Lower lobe of right lung (tissue), 2 donors: Measurements from ENCODE around the gene CAPN10. TPM values are rescaled to one million over a fixed set of nuclear protein-coding genes. Genes with fewer than 3 reads are reported as not detected.

Source experiments
- ATAC-seq, 2 donors: fragments of 200-7000 bp; cut with Tn5 transposase; one replicate each; pipeline ENCODE4 v1.9.1; 2020 to 2022; ENCODE audit warnings: mild to moderate bottlenecking in 2 of 2, moderate library complexity in 2 of 2
- DNase-seq: peaks from one replicate; pipeline ENCODE4 v3.0.0-alpha.2; 2020
- H3K27ac ChIP-seq: fragments of 200-600 bp; one replicate; pipeline ENCODE4 v1.8.0; 2022
- H3K27me3 ChIP-seq: fragments of 200-600 bp; one replicate; pipeline ENCODE4 v1.8.0; 2022; ENCODE audit warnings: low read depth
- H3K36me3 ChIP-seq: fragments of 200-600 bp; one replicate; pipeline ENCODE4 v1.8.0; 2022; ENCODE audit warnings: mild to moderate bottlenecking
- H3K4me1 ChIP-seq: fragments of 200-600 bp; one replicate; pipeline ENCODE4 v1.8.0; 2022
- H3K4me3 ChIP-seq: fragments of 200-600 bp; one replicate; pipeline ENCODE4 v1.8.0; 2022; ENCODE audit warnings: mild to moderate bottlenecking
- H3K9me3 ChIP-seq: fragments of 200-600 bp; one replicate; pipeline ENCODE4 v1.8.0; 2022
- CTCF ChIP-seq: fragments of 200-600 bp; IDR thresholded peaks from one replicate; pipeline ENCODE4 v1.8.0; 2022; ENCODE audit warnings: antibody characterized with exemption, mild to moderate bottlenecking
- intact Hi-C: fragments of 100-400 bp; cut with DNase I; formaldehyde crosslinking; loops from one replicate; pipeline ENCODE4 v1.11.0; 2022
- total RNA-seq: library from RNA; stranded (reverse); fragmentation: NEBNext Ultra II Directional; extraction: Animal tissue kit (Norgen Biotek cat#: 25700); gene quantifications from one replicate; pipeline ENCODE4 v1.2.1, GENCODE V29; 2021
- donor health status: DM: no; HTN: yes; CAD: no; lungs with severe emphysema.

CAPN10 gene
- total RNA-seq, 1 donor from 2014 or later = 37.2 TPM

- H3K27me3 ChIP-seq = no peaks in the 10 kb centered on the region
- peaks cover 31% of the 10 kb centered on the region for H3K4me1 ChIP-seq
- H3K9me3 ChIP-seq = no peaks in the 10 kb centered on the region
- H3K27ac ChIP-seq = no peak overlapping the region
- intact Hi-C loops = no loop called here
- ATAC-seq (no peak), DNase-seq (peak; percentile 18)
- peaks cover 40% of the 10 kb centered on the region for H3K36me3 ChIP-seq
- no peak for TF ChIP-seq CTCF
- H3K4me3 ChIP-seq = peak overlapping the region; percentile 96
These were observed 1.6 kb downstream of the CAPN10 start for GRCh38 chr2:240588006-240588655.

GRCh38 chr2:240588669-240589068 lies 2.1 kb downstream of the CAPN10 start:
- no peak for TF ChIP-seq CTCF
- no peaks in the 10 kb centered on the region for H3K27me3 ChIP-seq
- peak; percentile 20 for DNase-seq

GRCh38 chr2:240589375-240589774 lies 2.8 kb downstream of the CAPN10 start:
- ATAC-seq = no peak
- intact Hi-C loops = no loop called here

More at GRCh38 chr2:240588669-240589068, 2.1 kb downstream of the CAPN10 start:
- intact Hi-C loops = no loop called here
- Histone ChIP-seq H3K4me3 (no peak overlapping the region), H3K36me3 (peaks cover 44% of the 10 kb centered on the region), H3K4me1 (peaks cover 31% of the 10 kb centered on the region), H3K9me3 (no peaks in the 10 kb centered on the region), H3K27ac (no peak overlapping the region)
- no peak for ATAC-seq

GRCh38 chr2:240589850-240590525 lies 3.5 kb downstream of the CAPN10 start:
- TF ChIP-seq CTCF = no peak
- Histone ChIP-seq H3K27me3 (no peaks in the 10 kb centered on the region), H3K9me3 (no peaks in the 10 kb centered on the region), H3K4me1 (peaks cover 22% of the 10 kb centered on the region), H3K36me3 (peaks cover 53% of the 10 kb centered on the region), H3K27ac (no peak overlapping the region), H3K4me3 (no peak overlapping the region)
- intact Hi-C loops = no loop called here
- DNase-seq = peak; percentile 24
- ATAC-seq = no peak

More at GRCh38 chr2:240589375-240589774, 2.8 kb downstream of the CAPN10 start:
- Histone ChIP-seq H3K9me3 (no peaks in the 10 kb centered on the region), H3K27me3 (no peaks in the 10 kb centered on the region), H3K4me3 (no peak overlapping the region), H3K36me3 (peaks cover 49% of the 10 kb centered on the region), H3K4me1 (peaks cover 28% of the 10 kb centered on the region), H3K27ac (no peak overlapping the region)
- DNase-seq = peak; percentile 24
- no peak for TF ChIP-seq CTCF

GRCh38 chr2:240590681-240591111 lies 4.2 kb downstream of the CAPN10 start:
- DNase-seq = peak; percentile 41
- Histone ChIP-seq H3K27me3 (no peaks in the 10 kb centered on the region), H3K9me3 (no peaks in the 10 kb centered on the region), H3K4me3 (no peak overlapping the region), H3K4me1 (peaks cover 15% of the 10 kb centered on the region), H3K27ac (no peak overlapping the region), H3K36me3 (peaks cover 60% of the 10 kb centered on the region)
- TF ChIP-seq CTCF = no peak
- intact Hi-C loops = no loop called here
- ATAC-seq = no peak
